ENCODE results near the gene GGA1. TPM values are rescaled to one million over a fixed set of nuclear protein-coding genes. Genes with fewer than 3 reads are reported as not detected.

The GGA1 gene
- total RNA-seq, 1 donor from 2014 or later: 56.1 TPM

DNA sequence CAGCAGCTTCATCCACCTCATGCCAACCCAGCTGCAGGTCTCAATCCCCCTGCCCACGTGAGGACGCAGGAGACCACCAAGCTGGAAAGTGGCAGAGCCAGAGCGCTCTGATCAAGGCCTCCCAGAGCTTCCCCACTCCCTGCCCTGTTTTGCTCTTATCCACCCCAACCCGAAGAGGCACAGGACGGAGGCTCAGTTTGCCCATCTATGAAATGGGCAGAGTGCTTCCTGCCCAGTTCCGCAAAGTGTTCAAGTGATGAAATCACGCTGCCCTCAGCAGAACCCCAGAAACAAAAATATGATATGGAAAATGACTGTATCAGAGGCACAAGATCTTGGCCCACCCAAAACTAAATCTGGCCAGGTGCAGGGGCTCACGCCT is 36.7 kb upstream of the GGA1 start:
- no peaks in the 10 kb centered on the region for H3K27me3 Mint-ChIP-seq (ENCODE audit: unreplicated experiment)
- peaks cover 29% of the 10 kb centered on the region for H3K4me1 Mint-ChIP-seq (ENCODE audit: unreplicated experiment)
- TF ChIP-seq, protein P1, sequence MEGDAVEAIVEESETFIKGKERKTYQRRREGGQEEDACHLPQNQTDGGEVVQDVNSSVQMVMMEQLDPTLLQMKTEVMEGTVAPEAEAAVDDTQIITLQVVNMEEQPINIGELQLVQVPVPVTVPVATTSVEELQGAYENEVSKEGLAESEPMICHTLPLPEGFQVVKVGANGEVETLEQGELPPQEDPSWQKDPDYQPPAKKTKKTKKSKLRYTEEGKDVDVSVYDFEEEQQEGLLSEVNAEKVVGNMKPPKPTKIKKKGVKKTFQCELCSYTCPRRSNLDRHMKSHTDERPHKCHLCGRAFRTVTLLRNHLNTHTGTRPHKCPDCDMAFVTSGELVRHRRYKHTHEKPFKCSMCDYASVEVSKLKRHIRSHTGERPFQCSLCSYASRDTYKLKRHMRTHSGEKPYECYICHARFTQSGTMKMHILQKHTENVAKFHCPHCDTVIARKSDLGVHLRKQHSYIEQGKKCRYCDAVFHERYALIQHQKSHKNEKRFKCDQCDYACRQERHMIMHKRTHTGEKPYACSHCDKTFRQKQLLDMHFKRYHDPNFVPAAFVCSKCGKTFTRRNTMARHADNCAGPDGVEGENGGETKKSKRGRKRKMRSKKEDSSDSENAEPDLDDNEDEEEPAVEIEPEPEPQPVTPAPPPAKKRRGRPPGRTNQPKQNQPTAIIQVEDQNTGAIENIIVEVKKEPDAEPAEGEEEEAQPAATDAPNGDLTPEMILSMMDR (IDR thresholded peaks at IDR 0.05): no peak
- H3K4me3 Mint-ChIP-seq (ENCODE audit: unreplicated experiment): no peak overlapping the region
- H3K36me3 Mint-ChIP-seq (ENCODE audit: unreplicated experiment): peaks cover 18% of the 10 kb centered on the region
- no peaks in the 10 kb centered on the region for H3K9me3 Mint-ChIP-seq (ENCODE audit: unreplicated experiment)
- DNase-seq (ENCODE audit: extremely low spot score, unreplicated experiment): no peak
- peak overlapping the region; percentile 32 for H3K27ac Mint-ChIP-seq (ENCODE audit: unreplicated experiment)

- TF ChIP-seq, protein P1 (IDR thresholded peaks at IDR 0.05): no peak
- no peak overlapping the region for H3K27ac Mint-ChIP-seq (ENCODE audit: unreplicated experiment)
- H3K4me3 Mint-ChIP-seq (ENCODE audit: unreplicated experiment): no peak overlapping the region
- H3K4me1 Mint-ChIP-seq (ENCODE audit: unreplicated experiment): peaks cover 11% of the 10 kb centered on the region
- H3K27me3 Mint-ChIP-seq (ENCODE audit: unreplicated experiment): peaks cover 3% of the 10 kb centered on the region
- no peaks in the 10 kb centered on the region for H3K9me3 Mint-ChIP-seq (ENCODE audit: unreplicated experiment)
- H3K36me3 Mint-ChIP-seq (ENCODE audit: unreplicated experiment): peaks cover 12% of the 10 kb centered on the region
- DNase-seq (ENCODE audit: extremely low spot score, unreplicated experiment): no peak
These were observed 33.1 kb upstream of the GGA1 start for GRCh38 chr22:37575490-37576003.

DNA sequence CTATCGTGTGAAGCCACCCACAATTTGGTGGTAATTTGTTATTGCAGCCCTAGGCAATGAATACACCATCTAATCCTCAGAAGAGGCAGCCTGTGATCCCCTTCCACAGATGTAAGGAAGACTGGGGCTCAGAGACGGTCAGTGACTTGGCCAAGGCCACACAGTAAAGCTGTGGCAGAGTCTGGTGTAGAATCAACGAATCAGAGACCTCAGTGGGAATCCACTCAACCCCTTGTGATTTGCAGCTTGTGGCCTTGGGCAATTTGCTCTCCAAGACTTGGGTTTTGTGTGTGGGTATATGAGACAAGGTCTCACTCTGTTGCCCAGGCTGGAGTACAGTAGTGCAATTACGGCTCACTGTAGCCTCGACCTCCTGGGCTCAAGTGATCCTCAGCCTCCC is 30.6 kb upstream of the GGA1 start:
- Mint-ChIP-seq H3K27me3 (ENCODE audit: unreplicated experiment) (peaks cover 3% of the 10 kb centered on the region), H3K4me3 (ENCODE audit: unreplicated experiment) (no peak overlapping the region), H3K36me3 (ENCODE audit: unreplicated experiment) (peaks cover 4% of the 10 kb centered on the region), H3K27ac (ENCODE audit: unreplicated experiment) (no peak overlapping the region), H3K4me1 (ENCODE audit: unreplicated experiment) (peaks cover 8% of the 10 kb centered on the region), H3K9me3 (ENCODE audit: unreplicated experiment) (no peaks in the 10 kb centered on the region)
- no peak for DNase-seq (ENCODE audit: extremely low spot score, unreplicated experiment)
- TF ChIP-seq, protein P1 (IDR thresholded peaks at IDR 0.05): no peak

GRCh38 chr22:37581504-37581903 is 27.1 kb upstream of the GGA1 start:
- Mint-ChIP-seq H3K4me1 (ENCODE audit: unreplicated experiment) (no peaks in the 10 kb centered on the region), H3K36me3 (ENCODE audit: unreplicated experiment) (peaks cover 4% of the 10 kb centered on the region), H3K27me3 (ENCODE audit: unreplicated experiment) (peaks cover 6% of the 10 kb centered on the region), H3K4me3 (ENCODE audit: unreplicated experiment) (no peak overlapping the region), H3K9me3 (ENCODE audit: unreplicated experiment) (no peaks in the 10 kb centered on the region), H3K27ac (ENCODE audit: unreplicated experiment) (no peak overlapping the region)
- DNase-seq (ENCODE audit: extremely low spot score, unreplicated experiment): no peak
- TF ChIP-seq, protein P1 (IDR thresholded peaks at IDR 0.05): no peak

DNA sequence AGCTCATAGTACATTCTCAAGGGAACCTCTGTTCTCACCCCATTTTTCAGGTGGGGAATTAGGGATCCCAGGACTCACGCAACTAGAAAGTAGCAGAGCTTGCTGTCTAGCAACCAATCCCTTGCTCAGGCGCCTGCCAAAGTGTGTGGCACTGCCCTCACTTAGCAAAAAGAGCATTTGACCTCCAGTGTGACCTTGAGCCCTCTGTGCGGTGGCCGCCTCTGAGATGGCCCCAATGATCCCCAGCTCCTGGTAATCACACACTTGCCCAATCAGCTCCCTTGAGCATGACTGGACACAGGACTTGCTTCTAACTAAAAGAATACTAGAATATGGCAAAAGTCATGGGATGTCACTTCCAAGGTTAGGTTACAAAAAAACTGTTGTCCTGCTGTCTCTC is 26.1 kb upstream of the GGA1 start:
- Mint-ChIP-seq H3K27ac (ENCODE audit: unreplicated experiment) (no peak overlapping the region), H3K4me1 (ENCODE audit: unreplicated experiment) (no peaks in the 10 kb centered on the region), H3K36me3 (ENCODE audit: unreplicated experiment) (peaks cover 3% of the 10 kb centered on the region), H3K9me3 (ENCODE audit: unreplicated experiment) (no peaks in the 10 kb centered on the region), H3K4me3 (ENCODE audit: unreplicated experiment) (no peak overlapping the region), H3K27me3 (ENCODE audit: unreplicated experiment) (peaks cover 9% of the 10 kb centered on the region)
- TF ChIP-seq, protein P1 (IDR thresholded peaks at IDR 0.05): no peak
- DNase-seq (ENCODE audit: extremely low spot score, unreplicated experiment): no peak

Data from osteocyte (in vitro differentiated cells).